Measurements from ENCODE around the gene HYDIN. TPM values are rescaled to one million over a fixed set of nuclear protein-coding genes. Genes with fewer than 3 reads are reported as not detected.

HYDIN gene
- total RNA-seq, 6 donors from 2014 or later = 1.6 to 62.0 (median 18.1) TPM

GRCh38 chr16:71201556-71201955, 29.0 kb downstream of the HYDIN start:
- no peaks in the 10 kb centered on the region for H3K4me1 ChIP-seq
- ATAC-seq (ENCODE audit: low FRiP score in 2 of 2) (no peak), DNase-seq (no peak)
- H3K4me3 ChIP-seq = no peak overlapping the region
- WGBS, 2 donors = 50 to 65% methylated on average over 2 of the region's 2 CpGs
- no peaks in the 10 kb centered on the region for H3K27me3 ChIP-seq
- TF ChIP-seq EP300 (IDR thresholded peaks at IDR 0.05) (no peak), POLR2AphosphoS5 (IDR thresholded peaks at IDR 0.05) (no peak)
- TF ChIP-seq, protein P1, sequence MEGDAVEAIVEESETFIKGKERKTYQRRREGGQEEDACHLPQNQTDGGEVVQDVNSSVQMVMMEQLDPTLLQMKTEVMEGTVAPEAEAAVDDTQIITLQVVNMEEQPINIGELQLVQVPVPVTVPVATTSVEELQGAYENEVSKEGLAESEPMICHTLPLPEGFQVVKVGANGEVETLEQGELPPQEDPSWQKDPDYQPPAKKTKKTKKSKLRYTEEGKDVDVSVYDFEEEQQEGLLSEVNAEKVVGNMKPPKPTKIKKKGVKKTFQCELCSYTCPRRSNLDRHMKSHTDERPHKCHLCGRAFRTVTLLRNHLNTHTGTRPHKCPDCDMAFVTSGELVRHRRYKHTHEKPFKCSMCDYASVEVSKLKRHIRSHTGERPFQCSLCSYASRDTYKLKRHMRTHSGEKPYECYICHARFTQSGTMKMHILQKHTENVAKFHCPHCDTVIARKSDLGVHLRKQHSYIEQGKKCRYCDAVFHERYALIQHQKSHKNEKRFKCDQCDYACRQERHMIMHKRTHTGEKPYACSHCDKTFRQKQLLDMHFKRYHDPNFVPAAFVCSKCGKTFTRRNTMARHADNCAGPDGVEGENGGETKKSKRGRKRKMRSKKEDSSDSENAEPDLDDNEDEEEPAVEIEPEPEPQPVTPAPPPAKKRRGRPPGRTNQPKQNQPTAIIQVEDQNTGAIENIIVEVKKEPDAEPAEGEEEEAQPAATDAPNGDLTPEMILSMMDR (IDR thresholded peaks at IDR 0.05) = no peak
- H3K27ac ChIP-seq = no peak overlapping the region
- peaks cover 0 to 11% (median 4%) of the 10 kb centered on the region in 4 donors for H3K9me3 ChIP-seq
- no peaks in the 10 kb centered on the region for H3K36me3 ChIP-seq

- no peak overlapping the region for H3K4me3 ChIP-seq
- ATAC-seq (ENCODE audit: low FRiP score in 2 of 2) (no peak), DNase-seq (no peak)
- TF ChIP-seq, protein P1 (IDR thresholded peaks at IDR 0.05) = no peak
- TF ChIP-seq POLR2AphosphoS5 (IDR thresholded peaks at IDR 0.05) (no peak), POLR2A (IDR thresholded peaks at IDR 0.05) (no peak), EP300 (IDR thresholded peaks at IDR 0.05) (no peak)
- no peaks in the 10 kb centered on the region for H3K27me3 ChIP-seq
- H3K27ac ChIP-seq = no peak overlapping the region
- H3K9me3 ChIP-seq = peaks cover 0 to 11% (median 3%) of the 10 kb centered on the region in 4 donors
- H3K4me1 ChIP-seq = no peaks in the 10 kb centered on the region
- 84 to 86% methylated on average over 1 of the region's 1 CpG for WGBS, 2 donors
- H3K36me3 ChIP-seq = no peaks in the 10 kb centered on the region
Measured at GRCh38 chr16:71201054-71201453, 29.5 kb downstream of the HYDIN start.

GRCh38 chr16:71198408-71198807, 32.1 kb downstream of the HYDIN start:
- H3K4me3 ChIP-seq = no peak overlapping the region
- H3K27me3 ChIP-seq = no peaks in the 10 kb centered on the region
- ATAC-seq (ENCODE audit: low FRiP score in 2 of 2) (no peak), DNase-seq (no peak)
- no peak overlapping the region for H3K27ac ChIP-seq
- H3K36me3 ChIP-seq = no peaks in the 10 kb centered on the region
- TF ChIP-seq, protein P1 (IDR thresholded peaks at IDR 0.05) = no peak
- no peak for TF ChIP-seq POLR2A (IDR thresholded peaks at IDR 0.05)
- peaks cover 0 to 11% (median 2%) of the 10 kb centered on the region in 4 donors for H3K9me3 ChIP-seq
- 67 to 76% methylated on average over 1 of the region's 1 CpG for WGBS, 2 donors
- no peaks in the 10 kb centered on the region for H3K4me1 ChIP-seq

- Histone ChIP-seq H3K27me3 (no peaks in the 10 kb centered on the region), H3K36me3 (no peaks in the 10 kb centered on the region), H3K4me3 (no peak overlapping the region), H3K4me1 (no peaks in the 10 kb centered on the region), H3K27ac (no peak overlapping the region), H3K9me3 (no peaks in the 10 kb centered on the region)
- ATAC-seq (ENCODE audit: low FRiP score in 2 of 2) = no peak
- DNase-seq = no peak
- WGBS, 2 donors = 72 to 75% methylated on average over 5 of the region's 5 CpGs
- TF ChIP-seq EP300 (IDR thresholded peaks at IDR 0.05) (no peak), POLR2AphosphoS5 (IDR thresholded peaks at IDR 0.05) (no peak), POLR2A (IDR thresholded peaks at IDR 0.05) (no peak)
- TF ChIP-seq, protein P1 (IDR thresholded peaks at IDR 0.05) = no peak
Measured at GRCh38 chr16:71192387-71192786, 38.1 kb downstream of the HYDIN start.

GRCh38 chr16:71188956-71189712, 41.4 kb downstream of the HYDIN start:
- WGBS, 2 donors = 91 to 93% methylated on average over 9 of the region's 9 CpGs
- DNase-seq (no peak), ATAC-seq (ENCODE audit: low FRiP score in 2 of 2) (no peak)
- Histone ChIP-seq H3K27ac (no peak overlapping the region), H3K36me3 (no peaks in the 10 kb centered on the region), H3K27me3 (no peaks in the 10 kb centered on the region), H3K4me3 (no peak overlapping the region), H3K4me1 (no peaks in the 10 kb centered on the region), H3K9me3 (no peaks in the 10 kb centered on the region)
- TF ChIP-seq EP300 (IDR thresholded peaks at IDR 0.05) (no peak), POLR2A (IDR thresholded peaks at IDR 0.05) (no peak), POLR2AphosphoS5 (IDR thresholded peaks at IDR 0.05) (no peak)
- TF ChIP-seq, protein P1 (IDR thresholded peaks at IDR 0.05) = no peak
